NCI-H2029 (cell line): ENCODE data around the gene CTR9.
A peak's percentile ranks its signal among the peaks of the same experiment; 100 is the strongest.

Experiments
- DNase-seq: peaks from one replicate; lab custom pipeline; 2025; lab: John Stamatoyannopoulos, UW

The CTR9 gene

GRCh38 chr11:10780040-10780439, 29.0 kb downstream of the CTR9 start:
- no peak for DNase-seq

GRCh38 chr11:10784232-10785145, 33.4 kb downstream of the CTR9 start:
- peak; percentile 84 for DNase-seq

- DNase-seq: peak; percentile 6
Measured at GRCh38 chr11:10785146-10785474, 34.1 kb downstream of the CTR9 start.

GRCh38 chr11:10786451-10786850, 35.4 kb downstream of the CTR9 start:
- DNase-seq: no peak

GRCh38 chr11:10792385-10793068, 41.5 kb downstream of the CTR9 start:
- DNase-seq: peak; percentile 75

GRCh38 chr11:10793470-10794255, 42.6 kb downstream of the CTR9 start:
- DNase-seq: no peak

GRCh38 chr11:10796191-10796590, 45.1 kb downstream of the CTR9 start:
- DNase-seq: no peak

- DNase-seq: no peak
Measured at GRCh38 chr11:10797001-10797400, 46.0 kb downstream of the CTR9 start.

- DNase-seq: no peak
Measured at GRCh38 chr11:10797531-10797930, 46.5 kb downstream of the CTR9 start.

- no peak for DNase-seq
Measured at GRCh38 chr11:10798330-10798928, 47.4 kb downstream of the CTR9 start.

- no peak for DNase-seq
Measured at GRCh38 chr11:10800292-10800691, 49.2 kb downstream of the CTR9 start.

- no peak for DNase-seq
Measured at GRCh38 chr11:10803676-10804075, 52.6 kb downstream of the CTR9 start.

- DNase-seq: no peak
Measured at GRCh38 chr11:10805741-10806140, 54.7 kb downstream of the CTR9 start.

- no peak for DNase-seq
Measured at GRCh38 chr11:10806206-10806605, 55.2 kb downstream of the CTR9 start.

- DNase-seq: peak; percentile 69
Measured at GRCh38 chr11:10807493-10808234, 56.6 kb downstream of the CTR9 start.

- DNase-seq: no peak
Measured at GRCh38 chr11:10808235-10808552, 57.1 kb downstream of the CTR9 start.

- DNase-seq: peak; percentile 98
Measured at GRCh38 chr11:10808553-10809372, 57.7 kb downstream of the CTR9 start, which contains the start of gene EIF4G2. TSS of gene EIF4G2 (minus strand) at chr11:10808926.

GRCh38 chr11:10809373-10810160, 58.5 kb downstream of the CTR9 start:
- peak; percentile 29 for DNase-seq

- no peak for DNase-seq
Measured at GRCh38 chr11:10813945-10814344, 62.9 kb downstream of the CTR9 start.

- DNase-seq: no peak
Measured at GRCh38 chr11:10818594-10818993, 67.5 kb downstream of the CTR9 start.
